Activated naive CD4-positive, alpha-beta T cell (primary cell): ENCODE results near the gene MBNL3.

ENCODE experiments used
- DNase-seq, 4 experiments: peaks; one replicate each; lab custom pipeline; 2025; lab: John Stamatoyannopoulos, UW

The MBNL3 gene

GRCh38 chrX:132414404-132414803 is 74.4 kb downstream of the MBNL3 start:
- DNase-seq, result no peak

DNA sequence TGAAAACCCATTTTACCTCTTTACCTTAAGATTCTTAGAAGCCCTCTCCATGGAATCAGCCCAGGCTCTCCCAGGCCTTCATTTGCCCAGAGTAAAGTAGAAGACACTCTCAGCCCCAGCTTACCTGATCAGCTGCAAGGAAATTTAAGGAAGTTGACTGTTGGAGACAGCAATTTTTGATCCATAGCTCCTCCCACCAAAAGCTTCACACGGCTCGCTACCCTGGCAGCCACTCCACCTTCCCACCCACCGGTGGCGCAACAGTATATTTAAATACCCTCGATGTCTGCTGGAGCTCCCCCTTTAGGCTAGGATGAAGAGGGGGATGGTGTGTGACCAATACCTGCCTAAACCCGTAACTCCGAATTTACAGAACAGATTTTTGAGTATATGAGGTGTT is 75.4 kb downstream of the MBNL3 start:
- no peak for DNase-seq

GRCh38 chrX:132412208-132412607 is 76.6 kb downstream of the MBNL3 start:
- no peak for DNase-seq

DNA sequence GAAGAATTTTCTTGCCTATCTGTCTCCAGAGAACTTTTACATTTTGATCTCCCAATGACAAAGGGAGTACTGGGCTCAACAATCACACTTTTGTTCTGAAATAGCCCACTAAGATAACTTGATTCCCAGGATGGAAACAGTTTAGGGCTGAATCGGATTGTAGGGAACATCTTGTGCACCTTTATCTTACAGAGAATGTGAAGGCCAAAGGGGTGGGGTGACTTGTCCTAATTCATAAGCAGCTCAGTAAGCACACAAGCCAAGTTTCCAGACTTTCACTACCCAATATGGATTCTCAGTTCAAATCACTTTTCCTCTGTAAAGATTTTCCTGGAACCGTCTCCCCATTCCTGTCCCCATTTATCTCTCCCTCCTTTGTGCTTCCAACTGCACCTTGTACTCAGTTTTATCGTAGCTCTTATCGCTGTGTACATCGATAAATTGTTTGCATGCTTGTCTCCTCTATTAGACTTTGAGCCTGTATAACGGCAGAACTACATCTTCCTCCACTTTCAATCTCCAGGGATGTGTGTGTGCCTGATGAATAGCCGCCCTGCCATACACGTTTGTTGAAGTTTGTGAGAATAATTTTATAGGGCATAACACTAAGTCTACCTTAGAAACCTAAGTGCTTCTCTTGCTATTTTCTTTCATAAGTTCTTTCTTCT is 77.4 kb downstream of the MBNL3 start:
- no peak for DNase-seq

DNA sequence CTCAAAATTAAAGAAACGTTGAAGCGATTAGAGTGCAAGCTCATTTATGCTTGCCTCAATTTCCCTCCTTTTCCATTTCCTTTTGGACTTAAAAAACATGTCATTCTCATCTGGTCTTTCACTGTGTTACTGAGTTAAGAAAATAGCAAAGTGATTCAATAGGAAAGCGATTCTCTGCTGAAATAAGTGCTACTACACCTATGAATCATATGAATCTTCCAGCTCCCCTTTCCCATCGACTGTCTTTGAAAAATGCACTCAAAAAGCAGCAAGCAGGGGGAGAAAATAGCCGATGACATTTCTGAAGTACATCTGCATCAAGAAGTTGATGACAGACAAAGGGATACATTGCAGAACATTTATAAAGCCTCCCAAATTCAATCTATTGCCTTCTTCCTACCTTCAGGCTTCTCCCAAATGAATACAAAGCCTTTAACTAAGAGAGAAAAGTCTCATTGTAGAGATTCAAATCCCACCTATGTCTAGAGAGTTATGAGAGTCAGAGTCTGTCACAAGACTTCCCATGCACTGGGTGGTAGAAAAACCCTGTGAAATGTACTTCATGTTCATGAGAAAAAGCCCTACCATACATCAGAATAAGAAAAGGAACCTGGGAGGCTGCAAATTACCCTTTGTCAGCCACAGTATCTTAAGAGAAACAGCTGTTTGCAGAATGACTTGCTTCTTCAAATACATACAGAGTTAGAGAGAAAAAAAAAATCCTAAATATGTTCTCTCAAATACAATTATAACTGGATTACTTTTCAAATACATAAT is 78.9 kb downstream of the MBNL3 start:
- DNase-seq, result no peak

GRCh38 chrX:132407691-132408090 is 81.1 kb downstream of the MBNL3 start:
- DNase-seq, result no peak

GRCh38 chrX:132406106-132406505 is 82.7 kb downstream of the MBNL3 start:
- no peak for DNase-seq

DNA sequence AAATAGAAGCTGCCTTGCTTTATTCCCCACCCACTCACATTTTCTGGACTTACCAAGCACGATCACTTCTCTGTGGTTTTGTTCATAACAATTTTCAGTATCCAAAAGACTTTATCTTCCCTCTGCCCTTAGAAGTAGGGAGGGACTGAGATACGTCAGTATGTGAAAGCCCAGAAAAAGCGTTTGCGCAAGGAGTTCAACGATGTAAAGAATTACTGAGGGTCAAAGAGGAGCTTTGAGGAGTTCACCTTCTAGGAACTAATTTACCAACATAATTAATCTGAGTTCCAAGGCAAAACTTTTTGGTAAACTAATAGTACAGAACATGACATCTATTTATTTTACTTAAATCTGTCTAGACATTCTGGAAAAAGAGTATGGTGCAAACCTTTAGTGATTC is 84.6 kb downstream of the MBNL3 start:
- DNase-seq, result no peak

DNA sequence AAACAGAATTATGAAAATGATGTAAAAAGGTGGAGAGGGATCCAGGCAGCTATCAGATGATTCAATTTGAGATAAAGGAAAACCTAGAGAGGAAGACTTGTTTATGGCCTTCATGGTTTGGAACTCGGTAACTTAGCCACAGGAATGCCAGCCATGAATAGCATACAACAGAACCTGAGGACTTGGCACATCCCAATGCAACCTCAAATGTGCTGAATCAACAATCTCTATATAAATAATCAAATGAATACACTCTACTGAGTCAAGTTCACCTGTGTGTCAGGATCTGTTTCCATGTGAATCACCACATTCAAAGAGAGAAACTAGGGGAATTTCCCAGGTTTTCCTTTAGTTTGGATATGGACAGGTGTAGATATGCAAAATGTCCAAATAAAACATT is 86.9 kb downstream of the MBNL3 start:
- no peak for DNase-seq

DNA sequence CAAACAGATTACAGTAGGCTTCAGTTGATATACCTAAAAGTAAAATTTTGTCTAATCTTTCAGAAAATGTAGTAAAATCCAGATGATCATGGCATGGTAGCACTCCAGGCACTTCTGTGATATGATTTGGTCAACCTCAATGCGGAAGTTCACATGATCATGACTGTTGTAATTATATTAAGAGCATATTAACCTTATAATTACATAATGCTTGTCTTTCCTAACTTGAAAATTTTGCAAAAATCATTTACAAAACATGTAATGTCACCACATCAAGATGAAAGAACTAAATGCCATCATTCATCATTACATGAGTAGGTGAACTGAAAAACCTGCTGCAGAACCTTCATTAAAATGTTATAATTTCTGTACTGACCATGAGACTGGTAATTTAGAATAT is 88.1 kb downstream of the MBNL3 start:
- DNase-seq, result no peak

DNA sequence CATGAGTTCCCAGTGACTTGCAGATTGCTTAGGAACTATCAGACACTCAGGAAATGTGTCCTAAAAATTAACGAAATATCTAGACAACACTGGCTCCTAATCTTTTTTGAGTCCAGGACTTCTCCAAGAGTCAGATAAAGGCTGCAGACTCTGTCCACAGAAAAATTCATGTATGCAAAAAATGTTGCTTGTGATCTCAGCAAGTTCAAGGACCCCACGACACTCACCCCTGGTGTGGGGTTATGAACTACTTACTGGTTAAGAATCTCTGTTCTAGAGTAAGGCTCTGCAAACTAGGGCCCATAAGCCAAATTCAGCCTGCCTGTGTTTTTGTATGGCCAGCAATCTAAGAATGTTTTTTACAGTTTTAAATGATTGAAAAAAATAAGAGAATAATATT is 93.2 kb downstream of the MBNL3 start:
- no peak for DNase-seq

DNA sequence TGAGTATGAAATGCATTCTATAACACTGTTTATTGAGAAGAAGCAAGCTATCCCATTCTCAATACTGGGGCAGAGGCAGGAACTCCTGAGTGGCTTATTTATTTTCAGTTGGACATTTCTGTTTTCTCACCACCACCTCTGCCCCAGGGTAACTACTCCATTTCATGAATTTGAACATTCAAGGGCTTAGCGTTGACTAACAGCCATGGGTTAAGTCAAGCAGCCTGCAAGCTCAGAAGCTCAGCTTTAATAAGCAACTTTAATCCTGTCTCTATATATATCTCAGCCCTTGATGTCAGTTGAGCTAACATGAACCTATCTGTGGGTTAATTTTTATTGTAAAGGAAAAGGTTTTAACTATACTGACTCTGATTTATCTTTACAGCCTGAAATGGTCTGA is 93.8 kb downstream of the MBNL3 start:
- no peak for DNase-seq

GRCh38 chrX:132394591-132394990 is 94.2 kb downstream of the MBNL3 start:
- no peak for DNase-seq

GRCh38 chrX:132393992-132394391 is 94.8 kb downstream of the MBNL3 start:
- no peak for DNase-seq

DNA sequence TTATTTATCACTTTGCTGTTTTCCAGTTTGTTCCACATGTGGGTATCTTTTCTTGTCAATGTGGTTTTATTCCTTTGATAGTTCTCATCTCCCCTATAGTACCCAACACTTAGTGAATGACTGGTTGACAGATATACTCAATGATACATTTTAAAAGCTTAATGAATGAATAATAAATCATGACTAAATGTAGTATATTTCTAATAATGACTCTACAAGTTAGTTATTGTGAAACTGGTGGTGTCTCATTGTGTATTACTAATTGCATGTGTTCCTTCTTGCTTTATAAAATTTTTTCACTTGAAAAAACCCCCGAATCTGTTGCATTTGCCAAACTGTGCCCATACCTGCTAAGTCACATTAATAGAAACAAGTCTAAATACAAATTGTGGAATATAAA is 95.4 kb downstream of the MBNL3 start:
- no peak for DNase-seq

- no peak for DNase-seq
Measured at GRCh38 chrX:132393085-132393484, 95.8 kb downstream of the MBNL3 start.

DNA sequence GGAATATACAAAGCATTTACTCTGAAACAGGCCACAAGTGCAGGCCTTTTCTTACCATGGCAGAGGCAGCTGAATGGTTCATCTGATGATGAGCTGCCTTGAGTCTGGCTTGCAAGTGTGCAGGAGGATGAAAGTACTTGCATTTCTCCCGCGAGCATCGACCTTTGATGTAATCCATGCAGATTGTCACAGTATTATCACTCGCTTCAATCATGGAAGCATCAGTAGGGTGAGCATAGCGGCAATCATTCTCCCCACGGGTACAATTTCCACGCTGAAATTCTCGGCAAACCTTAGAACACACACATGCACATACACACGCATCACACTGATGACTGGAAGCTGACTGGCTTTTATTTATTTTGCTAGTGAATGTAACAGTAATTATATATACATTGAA is 98.0 kb downstream of the MBNL3 start:
- no peak for DNase-seq

- DNase-seq, result no peak
Measured at GRCh38 chrX:132389480-132389879, 99.4 kb downstream of the MBNL3 start.

GRCh38 chrX:132388371-132388770 is 100.5 kb downstream of the MBNL3 start:
- no peak for DNase-seq

DNA sequence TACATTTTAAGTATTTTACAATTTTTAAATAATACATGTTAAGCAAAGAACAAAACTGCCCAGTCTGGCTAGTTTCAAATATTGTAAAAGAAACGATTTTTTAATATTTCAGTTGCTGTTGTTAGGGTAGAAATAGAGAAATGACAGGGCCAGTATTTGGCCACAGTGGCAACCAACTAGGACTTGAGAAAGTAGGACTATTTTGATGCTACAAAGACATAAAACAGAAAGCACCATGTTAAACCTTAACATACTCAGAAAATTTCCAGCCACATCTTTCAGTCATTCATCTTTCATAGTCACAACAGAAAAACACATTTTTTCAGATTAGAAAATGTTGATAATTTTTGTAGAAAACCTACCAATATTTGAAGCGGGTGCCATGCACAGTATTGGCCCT is 104.5 kb downstream of the MBNL3 start:
- no peak for DNase-seq

DNA sequence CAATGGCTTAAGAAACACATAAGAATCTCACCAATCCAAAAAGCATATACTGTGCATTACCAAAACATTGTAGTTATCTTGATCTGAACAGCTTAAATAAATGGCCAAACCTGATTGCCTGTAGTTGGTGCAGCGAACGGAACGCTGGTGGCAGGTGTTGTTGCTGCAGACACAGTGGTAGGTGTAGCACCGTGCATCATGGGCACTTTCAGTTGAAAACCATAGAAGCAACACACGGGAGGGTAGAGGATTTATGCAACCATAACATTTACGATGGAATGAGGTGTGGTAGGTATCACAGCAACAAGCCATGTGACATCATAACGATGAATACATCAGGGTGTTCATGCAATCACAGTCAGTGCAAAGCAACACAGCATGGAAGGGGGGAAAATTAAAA is 106.8 kb downstream of the MBNL3 start:
- DNase-seq, result no peak

- DNase-seq, result no peak
Measured at GRCh38 chrX:132378281-132378680, 110.6 kb downstream of the MBNL3 start.

DNA sequence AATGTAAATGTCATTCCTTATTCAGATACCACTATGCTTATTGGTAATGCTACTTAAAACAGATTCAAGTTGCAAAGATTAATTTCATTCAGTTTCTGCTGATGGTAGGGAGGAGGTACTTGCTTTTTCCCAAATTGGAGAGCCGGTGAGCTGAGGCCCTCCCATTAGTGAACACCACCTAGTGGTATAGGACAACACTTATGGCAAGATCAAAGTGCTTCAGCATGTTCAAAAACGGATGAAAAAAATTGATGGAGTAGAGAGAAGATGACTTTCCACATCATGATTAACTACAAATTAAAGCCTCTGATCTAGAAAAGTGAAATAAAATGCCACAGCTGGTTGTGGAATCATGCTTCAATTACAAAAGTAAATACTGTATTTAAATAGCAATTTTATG is 112.9 kb downstream of the MBNL3 start:
- DNase-seq, result no peak

- no peak for DNase-seq
Measured at GRCh38 chrX:132373610-132374009, 115.2 kb downstream of the MBNL3 start.
